H9 (cell line): ENCODE data around the gene ZNF566. TPM values are rescaled to one million over a fixed set of nuclear protein-coding genes. Genes with fewer than 3 reads are reported as not detected.

ENCODE experiments used
- DNase-seq: peaks from one replicate; pipeline ENCODE4 v3.0.0-alpha.2; 2017
- H2AFZ ChIP-seq: one replicate; pipeline ENCODE4 v1.6.1; 2013; ENCODE audit warnings: mild to moderate bottlenecking, low read length, control low read depth, moderate library complexity
- H2AK5ac ChIP-seq: 2 replicates; pipeline ENCODE4 v1.6.1; 2013; ENCODE audit warnings: low read length, control low read depth, mixed read lengths; ENCODE audit not compliant: insufficient read length
- H2BK120ac ChIP-seq: one replicate; pipeline ENCODE4 v1.6.1; 2013; ENCODE audit warnings: low read depth, mild to moderate bottlenecking, low read length, control low read depth, inconsistent platforms; ENCODE audit not compliant: poor library complexity, severe bottlenecking
- H2BK12ac ChIP-seq: 2 replicates; pipeline ENCODE4 v1.6.1; 2013; ENCODE audit warnings: low read length, control low read depth, mixed read lengths, low read depth; ENCODE audit not compliant: insufficient read length
- H2BK15ac ChIP-seq: 2 replicates; pipeline ENCODE4 v1.6.1; 2013; ENCODE audit warnings: low read depth, low read length, control low read depth
- H2BK20ac ChIP-seq: one replicate; pipeline ENCODE4 v1.6.1; 2013; ENCODE audit warnings: low read depth, mild to moderate bottlenecking, low read length, control low read depth, inconsistent platforms; ENCODE audit not compliant: poor library complexity, severe bottlenecking
- H2BK5ac ChIP-seq: 2 replicates; pipeline ENCODE4 v1.6.1; 2013; ENCODE audit warnings: low read length, control low read depth, mixed read lengths; ENCODE audit not compliant: insufficient read length
- H3K14ac ChIP-seq: 2 replicates; pipeline ENCODE4 v1.6.1; 2013; ENCODE audit warnings: low read length, control low read depth; ENCODE audit not compliant: insufficient read depth
- H3K18ac ChIP-seq: 2 replicates; pipeline ENCODE4 v1.6.1; 2013; ENCODE audit warnings: low read depth, mild to moderate bottlenecking, mixed read lengths, low read length, control low read depth; ENCODE audit not compliant: insufficient read length
- H3K23ac ChIP-seq: 2 replicates; pipeline ENCODE4 v1.6.1; 2013; ENCODE audit warnings: low read length, control low read depth, mixed read lengths, low read depth; ENCODE audit not compliant: insufficient read length
- H3K23me2 ChIP-seq: 2 replicates; pipeline ENCODE4 v1.6.1; 2013; ENCODE audit warnings: low read depth, mild to moderate bottlenecking, mixed read lengths, low read length, control low read depth; ENCODE audit not compliant: insufficient read length, poor library complexity, severe bottlenecking
- H3K27ac ChIP-seq: 2 replicates; pipeline ENCODE4 v1.5.1; 2013; ENCODE audit warnings: low read length, control low read depth, mixed read lengths, low read depth; ENCODE audit not compliant: insufficient read length
- H3K27me3 ChIP-seq: 2 replicates; pipeline ENCODE4 v1.6.1; 2013; ENCODE audit warnings: low read length, control low read depth, inconsistent platforms; ENCODE audit not compliant: insufficient read depth
- H3K4ac ChIP-seq: 2 replicates; pipeline ENCODE4 v1.6.1; 2013; ENCODE audit warnings: low read depth, mild to moderate bottlenecking, control low read depth, inconsistent platforms, low read length, moderate library complexity
- H3K4me1 ChIP-seq: 2 replicates; pipeline ENCODE4 v1.6.1; 2013; ENCODE audit warnings: low read length, control low read depth, inconsistent platforms; ENCODE audit not compliant: insufficient read depth
- H3K4me2 ChIP-seq: 2 replicates; pipeline ENCODE4 v1.6.1; 2013; ENCODE audit warnings: low read length, control low read depth, mixed read lengths; ENCODE audit not compliant: insufficient read length, insufficient read depth
- H3K56ac ChIP-seq: 2 replicates; pipeline ENCODE4 v1.6.1; 2013; ENCODE audit warnings: low read depth, mild to moderate bottlenecking, mixed read lengths, low read length, control low read depth; ENCODE audit not compliant: insufficient read length
- H3K79me1 ChIP-seq: 2 replicates; pipeline ENCODE4 v1.6.1; 2013; ENCODE audit warnings: low read depth, mild to moderate bottlenecking, moderate library complexity, low read length, control low read depth, inconsistent platforms; ENCODE audit not compliant: insufficient read depth, poor library complexity, severe bottlenecking
- H3K79me2 ChIP-seq: 2 replicates; pipeline ENCODE4 v1.6.1; 2013; ENCODE audit warnings: low read length, control low read depth, inconsistent platforms; ENCODE audit not compliant: insufficient read depth
- H3K9ac ChIP-seq: 2 replicates; pipeline ENCODE4 v1.6.1; 2013; ENCODE audit warnings: low read length, control low read depth, mixed read lengths; ENCODE audit not compliant: insufficient read length; ENCODE audit errors: extremely low read depth
- H3K9me3 ChIP-seq: one replicate; pipeline ENCODE4 v1.6.1; 2013; ENCODE audit warnings: low read depth, low read length, inconsistent platforms; ENCODE audit not compliant: control insufficient read depth
- H3T11ph ChIP-seq: one replicate; pipeline ENCODE4 v1.6.1; 2013; ENCODE audit warnings: mild to moderate bottlenecking, low read length, control low read depth, inconsistent platforms
- H4K20me1 ChIP-seq: one replicate; pipeline ENCODE4 v1.6.1; 2013; ENCODE audit not compliant: control insufficient read depth, insufficient read length, insufficient read depth
- H4K5ac ChIP-seq: 2 replicates; pipeline ENCODE4 v1.6.1; 2013; ENCODE audit warnings: low read depth, mild to moderate bottlenecking, mixed read lengths, low read length, control low read depth; ENCODE audit not compliant: insufficient read length
- H4K8ac ChIP-seq: replicated peaks from 2 replicates; pipeline ENCODE4 v1.6.1; 2013; ENCODE audit warnings: low read length, control low read depth, mixed read lengths, low read depth; ENCODE audit not compliant: insufficient read length
- H4K91ac ChIP-seq: 2 replicates; pipeline ENCODE4 v1.6.1; 2013; ENCODE audit warnings: low read depth, mild to moderate bottlenecking, moderate library complexity, mixed read lengths, low read length, control low read depth; ENCODE audit not compliant: insufficient read length
- H3K27ac Mint-ChIP-seq, 3 experiments: 2 replicates in 2 of 3; 3 replicates in 1 of 3; pipeline ENCODE4 v1.8.0; 2020 to 2021; ENCODE audit warnings: mixed read lengths in 3 of 3, mild to moderate bottlenecking in 1 of 3, moderate library complexity in 1 of 3
- H3K27me3 Mint-ChIP-seq: 2 replicates; pipeline ENCODE4 v1.8.0; 2021; ENCODE audit warnings: low read depth, mild to moderate bottlenecking, moderate library complexity, mixed read lengths
- H3K36me3 Mint-ChIP-seq, 3 experiments: 2 replicates in 2 of 3; 3 replicates in 1 of 3; pipeline ENCODE4 v1.8.0; 2020 to 2021; ENCODE audit warnings: low read depth in 3 of 3, mixed read lengths in 3 of 3; ENCODE audit not compliant: insufficient read depth in 1 of 3
- H3K4me1 Mint-ChIP-seq, 2 experiments: 2 replicates each; pipeline ENCODE4 v1.8.0; 2020; ENCODE audit warnings: mixed read lengths in 2 of 2
- H3K4me3 Mint-ChIP-seq, 2 experiments: 2 replicates in 1 of 2; 3 replicates in 1 of 2; pipeline ENCODE4 v1.8.0; 2020 to 2021; ENCODE audit warnings: mild to moderate bottlenecking in 2 of 2, mixed read lengths in 2 of 2, moderate library complexity in 1 of 2
- H3K9me3 Mint-ChIP-seq, 2 experiments: 2 replicates in 1 of 2; 3 replicates in 1 of 2; pipeline ENCODE4 v1.8.0; 2020; ENCODE audit warnings: mild to moderate bottlenecking in 2 of 2, mixed read lengths in 2 of 2, moderate library complexity in 1 of 2
- CTCF ChIP-seq: fragments of 200-600 bp; sonication (generic); conservative IDR thresholded peaks from 3 replicates; pipeline ENCODE4 v1.8.0; 2021; ENCODE audit warnings: antibody characterized with exemption, mild to moderate bottlenecking
- WGBS: extraction: QIAGEN DNeasy Blood & Tissue Kit; methylation state at CpG from one replicate; pipeline ENCODE4 v1.1.7; 2013; ENCODE audit warnings: missing lambda C conversion rate, low lambda C conversion rate, mixed read lengths; ENCODE audit not compliant: insufficient read length; ENCODE audit errors: extremely low coverage; 5-methylcytosine and 5-hydroxymethylcytosine counted together
- total RNA-seq: library from RNA; stranded (reverse); gene quantifications from 2 replicates; pipeline ENCODE4 v1.2.1, GENCODE V29; 2021

ZNF566 gene
- total RNA-seq, 1 experiment from 2014 or later: 18.0 TPM

DNA sequence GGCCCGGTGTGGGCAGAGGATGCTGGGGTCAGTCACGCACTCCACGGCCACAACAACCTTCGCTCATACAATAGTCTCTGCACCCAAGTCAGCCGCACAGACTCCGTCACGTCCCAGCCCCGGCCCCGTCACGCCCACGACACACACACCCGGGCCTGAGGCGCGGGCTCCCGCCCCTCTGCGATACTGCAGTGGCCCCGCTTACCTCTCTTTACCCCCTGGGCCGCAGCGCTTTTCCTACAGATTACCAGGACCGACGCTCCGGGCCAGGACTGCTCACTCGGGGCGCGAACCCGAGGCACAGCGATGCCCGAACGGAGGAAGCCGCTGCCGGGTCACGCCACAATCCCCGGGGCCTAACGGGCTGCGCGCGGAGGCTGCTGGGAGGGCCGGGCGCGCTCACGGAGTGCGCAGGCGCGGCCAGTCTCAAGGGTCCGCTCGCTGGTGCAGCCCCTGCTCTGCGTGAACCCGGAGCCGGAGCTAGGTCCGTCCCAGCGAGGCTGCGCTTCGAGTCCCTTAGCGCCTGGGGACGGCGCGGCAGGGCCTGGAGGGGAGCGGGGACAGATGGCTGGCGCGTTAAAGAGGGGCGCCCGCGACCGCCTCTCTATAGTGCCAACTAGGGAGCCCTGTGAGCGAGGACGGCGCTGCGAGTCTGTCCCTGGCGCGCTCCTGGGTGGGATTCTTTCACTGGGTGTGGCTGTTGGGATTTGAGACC is 70.9 kb downstream of the ZNF566 start, which contains the start of gene ZFP82:
Gene ZFP82, minus strand, starts transcription at position 358 of the 715 bp plus-strand sequence. CDS start 8,855 bp downstream, outside the sequence.
- Histone ChIP-seq H2BK120ac (no peak within 1 kb of the TSS), H3K9me3 (no peaks in the 10 kb centered on the region), H3K9ac (peak within 1 kb of the TSS; percentile 77), H3K4me1 (no peaks in the 10 kb centered on the region), H3K18ac (peak within 1 kb of the TSS; percentile 89), H3K56ac (no peak within 1 kb of the TSS), H3T11ph (no peak within 1 kb of the TSS), H3K27ac (no peak within 1 kb of the TSS), H4K20me1 (no peaks in the 10 kb centered on the region), H3K23me2 (peaks cover 7% of the 10 kb centered on the region), H2AFZ (no peak within 1 kb of the TSS), H3K4ac (no peak within 1 kb of the TSS), H4K91ac (no peak within 1 kb of the TSS), H3K27me3 (no peaks in the 10 kb centered on the region; the same call in 1 of the 2 replicates), H3K79me1 (no peaks in the 10 kb centered on the region), H2BK5ac (no peak within 1 kb of the TSS), H2BK15ac (no peak within 1 kb of the TSS), H4K5ac (no peak within 1 kb of the TSS), H3K79me2 (peaks cover 4% of the 10 kb centered on the region; the same call in 1 of the 2 replicates), H2AK5ac (no peak within 1 kb of the TSS), H2BK12ac (no peak within 1 kb of the TSS), H4K8ac (no peak within 1 kb of the TSS), H3K4me2 (peak within 1 kb of the TSS; percentile 68), H3K23ac (no peak within 1 kb of the TSS), H2BK20ac (no peak within 1 kb of the TSS), H3K14ac (peak within 1 kb of the TSS; percentile 90)
- H3K4me3 Mint-ChIP-seq: peak within 1 kb of the TSS; percentile 94 to 95
- no CpG with 5 or more reads among the region's 70 CpGs for WGBS
- H3K4me1 Mint-ChIP-seq: peaks cover 12 to 14% of the 10 kb centered on the region in 2 experiments
- peaks cover 4% of the 10 kb centered on the region; the same call in 1 of the 2 replicates for H3K27me3 Mint-ChIP-seq
- peak within 1 kb of the TSS; percentile 84 to 98 (median 96); a peak in 6 of 7 replicates for H3K27ac Mint-ChIP-seq
- no peak for TF ChIP-seq CTCF
- DNase-seq: peak; percentile 91
- peaks cover 0 to 2% of the 10 kb centered on the region in 2 experiments; a peak in 2 of 5 replicates for H3K9me3 Mint-ChIP-seq
- H3K36me3 Mint-ChIP-seq: peaks cover 14 to 26% (median 20%) of the 10 kb centered on the region in 3 experiments
